DND-41 (cell line): Measurements from ENCODE around the gene EDC4.

Source experiments
- ATAC-seq: fragments of 200-7000 bp; cut with Tn5 transposase; 3 replicates; pipeline ENCODE4 v1.9.1; 2021; ENCODE audit warnings: low read depth; ENCODE audit not compliant: insufficient read depth
- DNase-seq: peaks from one replicate; pipeline ENCODE4 v3.0.0-alpha.2; 2020
- H2AFZ ChIP-seq: 2 replicates; pipeline ENCODE4 v1.6.0; 2012; ENCODE audit warnings: low read depth, low read length
- H3K27ac ChIP-seq: 2 replicates; pipeline ENCODE4 v1.5.1; 2012; ENCODE audit warnings: low read length, inconsistent platforms
- H3K27me3 ChIP-seq: fragments of 200-600 bp; sonication (generic); 2 replicates; pipeline ENCODE4 v1.6.0; 2012; ENCODE audit warnings: low read length, mild to moderate bottlenecking, inconsistent platforms; ENCODE audit not compliant: insufficient read depth, poor library complexity
- H3K36me3 ChIP-seq: 2 replicates; pipeline ENCODE4 v1.5.1; 2012; ENCODE audit warnings: low read length, inconsistent platforms; ENCODE audit not compliant: insufficient read depth
- H3K4me1 ChIP-seq: 2 replicates; pipeline ENCODE4 v1.5.1; 2012; ENCODE audit warnings: mild to moderate bottlenecking, low read length; ENCODE audit not compliant: insufficient read depth
- H3K4me2 ChIP-seq: 2 replicates; pipeline ENCODE4 v1.6.0; 2012; ENCODE audit warnings: mild to moderate bottlenecking, moderate library complexity, low read length, inconsistent platforms; ENCODE audit not compliant: insufficient read depth
- H3K4me3 ChIP-seq, 2 experiments: fragments of 200-600 bp in 1 of 2; shearing (Covaris generic) in 1 of 2; 2 replicates each; pipeline ENCODE4 v1.5.1; 2012 to 2016; ENCODE audit warnings: inconsistent platforms in 2 of 2, low read length in 2 of 2, mild to moderate bottlenecking in 2 of 2, low read depth in 1 of 2, moderate library complexity in 1 of 2
- H3K79me2 ChIP-seq: 2 replicates; pipeline ENCODE4 v1.6.0; 2012; ENCODE audit warnings: low read length, inconsistent platforms; ENCODE audit not compliant: insufficient read depth
- H3K9ac ChIP-seq: 2 replicates; pipeline ENCODE4 v1.6.0; 2012; ENCODE audit warnings: low read depth, mild to moderate bottlenecking, inconsistent platforms, low read length, moderate library complexity
- H3K9me3 ChIP-seq: 2 replicates; pipeline ENCODE4 v1.5.1; 2012; ENCODE audit warnings: low read length, moderate library complexity, mild to moderate bottlenecking, inconsistent platforms; ENCODE audit not compliant: insufficient read depth, severe bottlenecking
- H4K20me1 ChIP-seq: 2 replicates; pipeline ENCODE4 v1.6.0; 2012; ENCODE audit warnings: low read length; ENCODE audit not compliant: insufficient read depth
- CTCF ChIP-seq: IDR thresholded peaks from 2 replicates; pipeline ENCODE4 v1.5.1; 2012; ENCODE audit warnings: borderline replicate concordance, low read length, moderate library complexity, mild to moderate bottlenecking; ENCODE audit not compliant: poor library complexity, severe bottlenecking; ENCODE audit errors: extremely low read depth
- EZH2 ChIP-seq: IDR thresholded peaks from 3 replicates; pipeline ENCODE4 v1.6.1; 2012; ENCODE audit warnings: borderline replicate concordance, low read depth, mild to moderate bottlenecking, moderate library complexity, low read length, inconsistent platforms; ENCODE audit not compliant: severe bottlenecking

EDC4 gene

DNA sequence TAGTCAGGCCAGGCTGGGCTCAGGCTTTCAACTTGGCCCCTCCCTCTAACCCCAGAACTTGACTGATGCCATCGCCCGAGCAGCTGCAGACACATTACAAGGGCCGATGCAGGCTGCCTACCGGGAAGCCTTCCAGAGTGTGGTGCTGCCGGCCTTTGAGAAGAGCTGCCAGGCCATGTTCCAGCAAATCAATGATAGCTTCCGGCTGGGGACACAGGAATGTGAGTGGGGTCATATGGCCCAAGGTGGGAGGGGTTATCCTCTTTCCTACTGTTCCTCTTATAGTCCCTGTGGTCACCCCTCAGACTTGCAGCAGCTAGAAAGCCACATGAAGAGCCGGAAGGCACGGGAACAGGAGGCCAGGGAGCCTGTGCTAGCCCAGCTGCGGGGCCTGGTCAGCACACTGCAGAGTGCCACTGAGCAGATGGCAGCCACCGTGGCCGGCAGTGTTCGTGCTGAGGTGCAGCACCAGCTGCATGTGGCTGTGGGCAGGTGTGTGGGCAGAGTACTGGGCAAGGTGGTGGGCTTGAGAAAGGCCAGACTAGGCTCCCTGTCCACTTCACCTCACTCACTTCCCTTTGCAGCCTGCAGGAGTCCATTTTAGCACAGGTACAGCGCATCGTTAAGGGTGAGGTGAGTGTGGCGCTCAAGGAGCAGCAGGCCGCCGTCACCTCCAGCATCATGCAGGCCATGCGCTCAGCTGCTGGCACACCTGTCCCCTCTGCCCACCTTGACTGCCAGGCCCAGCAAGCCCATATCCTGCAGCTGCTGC is 9.7 kb downstream of the EDC4 start:
- H4K20me1 ChIP-seq: peaks cover 34% of the 10 kb centered on the region
- ATAC-seq: no peak
- TF ChIP-seq CTCF (no peak), EZH2 (no peak)
- H3K27me3 ChIP-seq: no peaks in the 10 kb centered on the region
- H3K9ac ChIP-seq: no peak overlapping the region
- H2AFZ ChIP-seq: no peak overlapping the region
- no peak overlapping the region for H3K4me2 ChIP-seq
- H3K79me2 ChIP-seq: no peaks in the 10 kb centered on the region
- H3K36me3 ChIP-seq: peaks cover 88% of the 10 kb centered on the region
- no peaks in the 10 kb centered on the region for H3K4me1 ChIP-seq
- no peak overlapping the region for H3K27ac ChIP-seq
- no peak overlapping the region for H3K4me3 ChIP-seq
- no peaks in the 10 kb centered on the region for H3K9me3 ChIP-seq
- no peak for DNase-seq

DNA sequence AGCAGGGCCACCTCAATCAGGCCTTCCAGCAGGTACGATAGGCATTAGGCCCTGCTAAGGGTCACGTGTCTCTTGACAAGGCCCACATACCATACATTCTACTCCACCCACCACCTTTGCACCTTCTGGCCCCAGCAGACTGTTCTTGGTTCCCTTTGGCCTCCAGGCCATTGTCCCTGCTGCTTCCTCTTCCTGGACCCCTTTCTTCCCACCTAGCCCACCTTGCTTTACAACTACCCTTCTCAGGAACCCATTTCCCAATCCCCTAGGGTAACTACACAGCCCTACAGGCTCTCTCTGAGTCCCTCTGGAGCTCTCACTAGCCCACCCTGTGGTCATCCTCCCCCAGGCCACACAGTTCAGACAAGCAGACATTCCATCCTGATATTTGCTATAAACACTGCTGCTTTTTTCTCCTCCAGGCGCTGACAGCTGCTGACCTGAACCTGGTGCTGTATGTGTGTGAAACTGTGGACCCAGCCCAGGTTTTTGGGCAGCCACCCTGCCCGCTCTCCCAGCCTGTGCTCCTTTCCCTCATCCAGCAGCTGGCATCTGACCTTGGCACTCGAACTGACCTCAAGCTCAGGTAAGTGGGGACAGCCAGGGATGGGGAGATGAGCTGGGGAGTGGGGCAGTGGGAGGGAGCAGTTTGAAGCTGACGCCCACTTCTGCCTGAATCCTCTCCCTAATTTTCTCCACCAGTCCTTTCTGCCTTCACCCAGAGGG is 10.5 kb downstream of the EDC4 start:
- Histone ChIP-seq H2AFZ (no peak overlapping the region), H3K9me3 (no peaks in the 10 kb centered on the region), H3K4me3 (no peak overlapping the region), H3K4me2 (no peak overlapping the region), H3K79me2 (no peaks in the 10 kb centered on the region), H3K27ac (no peak overlapping the region), H4K20me1 (peaks cover 34% of the 10 kb centered on the region), H3K4me1 (no peaks in the 10 kb centered on the region), H3K27me3 (no peaks in the 10 kb centered on the region), H3K9ac (no peak overlapping the region), H3K36me3 (peaks cover 81% of the 10 kb centered on the region)
- TF ChIP-seq CTCF: no peak
- no peak for TF ChIP-seq EZH2
- ATAC-seq (no peak), DNase-seq (no peak)

- no peaks in the 10 kb centered on the region for H3K4me1 ChIP-seq
- peak; percentile 68 for DNase-seq
- peaks cover 75% of the 10 kb centered on the region for H3K36me3 ChIP-seq
Observed at GRCh38 chr16:67883872-67884261, 11.0 kb downstream of the EDC4 start.

More at GRCh38 chr16:67883872-67884261, 11.0 kb downstream of the EDC4 start:
- no peaks in the 10 kb centered on the region for H3K79me2 ChIP-seq
- H3K9me3 ChIP-seq: no peaks in the 10 kb centered on the region
- H3K27ac ChIP-seq: no peak overlapping the region
- peak; percentile 91 for TF ChIP-seq CTCF
- TF ChIP-seq EZH2: no peak
- H3K4me2 ChIP-seq: no peak overlapping the region
- no peaks in the 10 kb centered on the region for H3K27me3 ChIP-seq
- no peak overlapping the region for H3K9ac ChIP-seq
- H2AFZ ChIP-seq: no peak overlapping the region
- peaks cover 31% of the 10 kb centered on the region for H4K20me1 ChIP-seq
- no peak overlapping the region for H3K4me3 ChIP-seq
- peak; percentile 84 for ATAC-seq
